ENCODE data around the gene FAM171A2.
A peak's percentile ranks its signal among the peaks of the same experiment; 100 is the strongest.
"Not testable (repeated sequence)": the region's sequence is repeated elsewhere in the genome, so short reads cannot be mapped to it uniquely, and the experiment has no call there.

FAM171A2 gene

GRCh38 chr17:44383363-44383762 lies 19.7 kb upstream of the FAM171A2 start:
- DNase-seq = no peak

GRCh38 chr17:44382917-44383316 lies 19.3 kb upstream of the FAM171A2 start:
- DNase-seq = no peak

GRCh38 chr17:44381810-44382305 lies 18.2 kb upstream of the FAM171A2 start:
- peak; percentile 6 to 32 for DNase-seq

GRCh38 chr17:44380767-44381166 lies 17.1 kb upstream of the FAM171A2 start:
- DNase-seq = no peak

GRCh38 chr17:44379887-44380286 lies 16.2 kb upstream of the FAM171A2 start:
- no peak for DNase-seq

GRCh38 chr17:44378171-44378705 lies 14.6 kb upstream of the FAM171A2 start:
- DNase-seq = no peak

GRCh38 chr17:44376779-44377178 lies 13.1 kb upstream of the FAM171A2 start:
- no peak for DNase-seq

- DNase-seq = peak in 1 of 2 donors; percentile 16
Measured at GRCh38 chr17:44376124-44376523, 12.5 kb upstream of the FAM171A2 start.

GRCh38 chr17:44375196-44376017 lies 11.8 kb upstream of the FAM171A2 start:
- no peak for DNase-seq

GRCh38 chr17:44374306-44375195 lies 10.9 kb upstream of the FAM171A2 start:
- DNase-seq = no peak

GRCh38 chr17:44372036-44372435 lies 8.4 kb upstream of the FAM171A2 start:
- no peak for DNase-seq

GRCh38 chr17:44369414-44370023 lies 5.9 kb upstream of the FAM171A2 start:
- DNase-seq = not testable (repeated sequence)

- DNase-seq = not testable (repeated sequence)
Measured at GRCh38 chr17:44368391-44369243, 5.0 kb upstream of the FAM171A2 start.

- no peak for DNase-seq
Measured at GRCh38 chr17:44367231-44367979, 3.8 kb upstream of the FAM171A2 start.

- DNase-seq = not testable (repeated sequence)
Measured at GRCh38 chr17:44365051-44365450, 1.4 kb upstream of the FAM171A2 start.

- no peak for DNase-seq
Measured at GRCh38 chr17:44362949-44363612, 572 bp downstream of the FAM171A2 start.

- no peak for DNase-seq
Measured at GRCh38 chr17:44362459-44362948, 1.1 kb downstream of the FAM171A2 start.

- no peak for DNase-seq
Measured at GRCh38 chr17:44361292-44362260, 2.1 kb downstream of the FAM171A2 start.

- DNase-seq = no peak
Measured at GRCh38 chr17:44360826-44361225, 2.8 kb downstream of the FAM171A2 start.
